ENCODE data around the gene TTC23L. TPM values are rescaled to one million over a fixed set of nuclear protein-coding genes. Genes with fewer than 3 reads are reported as not detected.

The TTC23L gene
- total and polyA plus RNA-seq, 2 experiments from 2014 or later = 2.2 to 2.3 TPM

DNA sequence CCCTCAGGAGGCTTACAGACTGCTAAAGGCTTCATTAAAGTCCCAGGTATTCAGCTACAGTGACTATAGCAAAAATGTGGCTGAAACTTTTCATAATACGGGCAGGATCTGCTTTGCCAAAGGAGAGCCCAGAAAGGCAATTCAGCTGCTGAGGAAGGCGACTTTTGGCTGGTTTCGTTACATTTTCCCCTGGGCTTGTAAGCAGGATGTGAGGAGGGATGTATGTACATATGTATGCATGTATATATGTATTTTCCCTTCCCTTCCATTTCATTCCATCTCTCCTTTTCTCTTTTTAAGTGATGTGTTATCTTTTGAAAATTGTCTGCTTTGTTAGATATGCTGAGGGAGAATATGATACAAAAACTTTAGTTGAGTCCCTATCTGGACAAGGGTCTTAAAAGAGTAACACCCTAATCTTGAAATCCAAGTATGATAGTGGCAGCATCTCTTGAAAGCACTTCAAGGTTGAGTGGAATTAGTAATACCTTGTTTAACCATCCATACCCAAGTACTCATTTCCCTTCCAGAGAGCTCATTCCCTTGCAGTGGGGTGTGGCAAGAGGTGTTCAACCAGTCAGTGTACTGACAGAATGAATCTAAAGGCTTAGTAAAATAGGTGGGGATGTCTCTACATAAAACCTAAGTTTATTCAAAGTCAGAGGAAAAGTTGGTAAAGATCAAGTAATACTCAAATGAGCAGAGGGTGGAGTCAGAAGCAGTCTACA, 47.6 kb downstream of the TTC23L start (continued):
- no peak for TF ChIP-seq EZH2phosphoT487 (IDR thresholded peaks at IDR 0.05; ENCODE audit: unreplicated experiment)

DNA sequence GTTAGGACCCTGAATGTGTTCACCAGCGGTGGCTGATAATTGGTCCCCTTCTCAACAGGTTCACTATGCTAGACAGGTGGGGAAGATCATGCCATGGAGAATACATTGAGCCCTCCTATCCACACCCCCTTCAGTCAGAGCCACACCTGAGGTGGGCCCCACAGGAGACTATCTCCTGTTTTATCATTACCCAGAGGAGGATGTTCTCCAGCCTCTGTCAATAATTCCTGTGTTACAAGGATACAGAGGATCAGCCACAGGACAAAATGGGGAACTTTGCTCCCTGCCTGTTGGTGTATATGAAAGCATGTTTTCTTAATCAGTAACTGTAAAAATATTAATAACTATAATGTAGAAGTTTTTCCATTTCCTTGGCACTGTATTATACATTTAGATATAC, 50.4 kb downstream of the TTC23L start:
- H3K36me3 Mint-ChIP-seq (ENCODE audit: low read depth) = no peaks in the 10 kb centered on the region
- TF ChIP-seq JUNB (IDR thresholded peaks at IDR 0.05; ENCODE audit: unreplicated experiment) (no peak), EZH2 (IDR thresholded peaks at IDR 0.05; ENCODE audit: low read depth, unreplicated experiment) (no peak), EZH2phosphoT487 (IDR thresholded peaks at IDR 0.05; ENCODE audit: unreplicated experiment) (no peak), NANOG (IDR thresholded peaks at IDR 0.05; ENCODE audit: borderline replicate concordance) (no peak), ZNF114 (CRISPR knock-in tag; IDR thresholded peaks at IDR 0.05) (no peak), CREB1 (CRISPR knock-in tag; IDR thresholded peaks at IDR 0.05; ENCODE audit: low read depth) (no peak), STAT1 (IDR thresholded peaks at IDR 0.05; ENCODE audit: unreplicated experiment) (no peak), POLR2AphosphoS5 (IDR thresholded peaks at IDR 0.05; ENCODE audit: low read depth) (no peak), ZNF331 (CRISPR knock-in tag; IDR thresholded peaks at IDR 0.05; ENCODE audit: low read depth) (no peak)
- TF ChIP-seq, protein P1, sequence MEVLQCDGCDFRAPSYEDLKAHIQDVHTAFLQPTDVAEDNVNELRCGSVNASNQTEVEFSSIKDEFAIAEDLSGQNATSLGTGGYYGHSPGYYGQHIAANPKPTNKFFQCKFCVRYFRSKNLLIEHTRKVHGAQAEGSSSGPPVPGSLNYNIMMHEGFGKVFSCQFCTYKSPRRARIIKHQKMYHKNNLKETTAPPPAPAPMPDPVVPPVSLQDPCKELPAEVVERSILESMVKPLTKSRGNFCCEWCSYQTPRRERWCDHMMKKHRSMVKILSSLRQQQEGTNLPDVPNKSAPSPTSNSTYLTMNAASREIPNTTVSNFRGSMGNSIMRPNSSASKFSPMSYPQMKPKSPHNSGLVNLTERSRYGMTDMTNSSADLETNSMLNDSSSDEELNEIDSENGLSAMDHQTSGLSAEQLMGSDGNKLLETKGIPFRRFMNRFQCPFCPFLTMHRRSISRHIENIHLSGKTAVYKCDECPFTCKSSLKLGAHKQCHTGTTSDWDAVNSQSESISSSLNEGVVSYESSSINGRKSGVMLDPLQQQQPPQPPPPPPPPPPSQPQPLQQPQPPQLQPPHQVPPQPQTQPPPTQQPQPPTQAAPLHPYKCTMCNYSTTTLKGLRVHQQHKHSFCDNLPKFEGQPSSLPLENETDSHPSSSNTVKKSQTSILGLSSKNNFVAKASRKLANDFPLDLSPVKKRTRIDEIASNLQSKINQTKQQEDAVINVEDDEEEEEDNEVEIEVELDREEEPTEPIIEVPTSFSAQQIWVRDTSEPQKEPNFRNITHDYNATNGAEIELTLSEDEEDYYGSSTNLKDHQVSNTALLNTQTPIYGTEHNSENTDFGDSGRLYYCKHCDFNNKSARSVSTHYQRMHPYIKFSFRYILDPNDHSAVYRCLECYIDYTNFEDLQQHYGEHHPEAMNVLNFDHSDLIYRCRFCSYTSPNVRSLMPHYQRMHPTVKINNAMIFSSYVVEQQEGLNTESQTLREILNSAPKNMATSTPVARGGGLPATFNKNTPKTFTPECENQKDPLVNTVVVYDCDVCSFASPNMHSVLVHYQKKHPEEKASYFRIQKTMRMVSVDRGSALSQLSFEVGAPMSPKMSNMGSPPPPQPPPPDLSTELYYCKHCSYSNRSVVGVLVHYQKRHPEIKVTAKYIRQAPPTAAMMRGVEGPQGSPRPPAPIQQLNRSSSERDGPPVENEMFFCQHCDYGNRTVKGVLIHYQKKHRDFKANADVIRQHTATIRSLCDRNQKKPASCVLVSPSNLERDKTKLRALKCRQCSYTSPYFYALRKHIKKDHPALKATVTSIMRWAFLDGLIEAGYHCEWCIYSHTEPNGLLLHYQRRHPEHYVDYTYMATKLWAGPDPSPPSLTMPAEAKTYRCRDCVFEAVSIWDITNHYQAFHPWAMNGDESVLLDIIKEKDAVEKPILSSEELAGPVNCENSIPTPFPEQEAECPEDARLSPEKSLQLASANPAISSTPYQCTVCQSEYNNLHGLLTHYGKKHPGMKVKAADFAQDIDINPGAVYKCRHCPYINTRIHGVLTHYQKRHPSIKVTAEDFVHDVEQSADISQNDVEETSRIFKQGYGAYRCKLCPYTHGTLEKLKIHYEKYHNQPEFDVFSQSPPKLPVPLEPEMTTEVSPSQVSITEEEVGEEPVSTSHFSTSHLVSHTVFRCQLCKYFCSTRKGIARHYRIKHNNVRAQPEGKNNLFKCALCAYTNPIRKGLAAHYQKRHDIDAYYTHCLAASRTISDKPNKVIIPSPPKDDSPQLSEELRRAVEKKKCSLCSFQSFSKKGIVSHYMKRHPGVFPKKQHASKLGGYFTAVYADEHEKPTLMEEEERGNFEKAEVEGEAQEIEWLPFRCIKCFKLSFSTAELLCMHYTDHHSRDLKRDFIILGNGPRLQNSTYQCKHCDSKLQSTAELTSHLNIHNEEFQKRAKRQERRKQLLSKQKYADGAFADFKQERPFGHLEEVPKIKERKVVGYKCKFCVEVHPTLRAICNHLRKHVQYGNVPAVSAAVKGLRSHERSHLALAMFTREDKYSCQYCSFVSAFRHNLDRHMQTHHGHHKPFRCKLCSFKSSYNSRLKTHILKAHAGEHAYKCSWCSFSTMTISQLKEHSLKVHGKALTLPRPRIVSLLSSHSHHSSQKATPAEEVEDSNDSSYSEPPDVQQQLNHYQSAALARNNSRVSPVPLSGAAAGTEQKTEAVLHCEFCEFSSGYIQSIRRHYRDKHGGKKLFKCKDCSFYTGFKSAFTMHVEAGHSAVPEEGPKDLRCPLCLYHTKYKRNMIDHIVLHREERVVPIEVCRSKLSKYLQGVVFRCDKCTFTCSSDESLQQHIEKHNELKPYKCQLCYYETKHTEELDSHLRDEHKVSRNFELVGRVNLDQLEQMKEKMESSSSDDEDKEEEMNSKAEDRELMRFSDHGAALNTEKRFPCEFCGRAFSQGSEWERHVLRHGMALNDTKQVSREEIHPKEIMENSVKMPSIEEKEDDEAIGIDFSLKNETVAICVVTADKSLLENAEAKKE (CRISPR knock-in tag; IDR thresholded peaks at IDR 0.05) = no peak
- TF ChIP-seq, protein P2, sequence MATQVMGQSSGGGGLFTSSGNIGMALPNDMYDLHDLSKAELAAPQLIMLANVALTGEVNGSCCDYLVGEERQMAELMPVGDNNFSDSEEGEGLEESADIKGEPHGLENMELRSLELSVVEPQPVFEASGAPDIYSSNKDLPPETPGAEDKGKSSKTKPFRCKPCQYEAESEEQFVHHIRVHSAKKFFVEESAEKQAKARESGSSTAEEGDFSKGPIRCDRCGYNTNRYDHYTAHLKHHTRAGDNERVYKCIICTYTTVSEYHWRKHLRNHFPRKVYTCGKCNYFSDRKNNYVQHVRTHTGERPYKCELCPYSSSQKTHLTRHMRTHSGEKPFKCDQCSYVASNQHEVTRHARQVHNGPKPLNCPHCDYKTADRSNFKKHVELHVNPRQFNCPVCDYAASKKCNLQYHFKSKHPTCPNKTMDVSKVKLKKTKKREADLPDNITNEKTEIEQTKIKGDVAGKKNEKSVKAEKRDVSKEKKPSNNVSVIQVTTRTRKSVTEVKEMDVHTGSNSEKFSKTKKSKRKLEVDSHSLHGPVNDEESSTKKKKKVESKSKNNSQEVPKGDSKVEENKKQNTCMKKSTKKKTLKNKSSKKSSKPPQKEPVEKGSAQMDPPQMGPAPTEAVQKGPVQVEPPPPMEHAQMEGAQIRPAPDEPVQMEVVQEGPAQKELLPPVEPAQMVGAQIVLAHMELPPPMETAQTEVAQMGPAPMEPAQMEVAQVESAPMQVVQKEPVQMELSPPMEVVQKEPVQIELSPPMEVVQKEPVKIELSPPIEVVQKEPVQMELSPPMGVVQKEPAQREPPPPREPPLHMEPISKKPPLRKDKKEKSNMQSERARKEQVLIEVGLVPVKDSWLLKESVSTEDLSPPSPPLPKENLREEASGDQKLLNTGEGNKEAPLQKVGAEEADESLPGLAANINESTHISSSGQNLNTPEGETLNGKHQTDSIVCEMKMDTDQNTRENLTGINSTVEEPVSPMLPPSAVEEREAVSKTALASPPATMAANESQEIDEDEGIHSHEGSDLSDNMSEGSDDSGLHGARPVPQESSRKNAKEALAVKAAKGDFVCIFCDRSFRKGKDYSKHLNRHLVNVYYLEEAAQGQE (IDR thresholded peaks at IDR 0.05; ENCODE audit: unreplicated experiment) = no peak
- TF ChIP-seq, protein P3, sequence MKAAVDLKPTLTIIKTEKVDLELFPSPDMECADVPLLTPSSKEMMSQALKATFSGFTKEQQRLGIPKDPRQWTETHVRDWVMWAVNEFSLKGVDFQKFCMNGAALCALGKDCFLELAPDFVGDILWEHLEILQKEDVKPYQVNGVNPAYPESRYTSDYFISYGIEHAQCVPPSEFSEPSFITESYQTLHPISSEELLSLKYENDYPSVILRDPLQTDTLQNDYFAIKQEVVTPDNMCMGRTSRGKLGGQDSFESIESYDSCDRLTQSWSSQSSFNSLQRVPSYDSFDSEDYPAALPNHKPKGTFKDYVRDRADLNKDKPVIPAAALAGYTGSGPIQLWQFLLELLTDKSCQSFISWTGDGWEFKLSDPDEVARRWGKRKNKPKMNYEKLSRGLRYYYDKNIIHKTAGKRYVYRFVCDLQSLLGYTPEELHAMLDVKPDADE (IDR thresholded peaks at IDR 0.05) = no peak
- TF ChIP-seq, protein P4, sequence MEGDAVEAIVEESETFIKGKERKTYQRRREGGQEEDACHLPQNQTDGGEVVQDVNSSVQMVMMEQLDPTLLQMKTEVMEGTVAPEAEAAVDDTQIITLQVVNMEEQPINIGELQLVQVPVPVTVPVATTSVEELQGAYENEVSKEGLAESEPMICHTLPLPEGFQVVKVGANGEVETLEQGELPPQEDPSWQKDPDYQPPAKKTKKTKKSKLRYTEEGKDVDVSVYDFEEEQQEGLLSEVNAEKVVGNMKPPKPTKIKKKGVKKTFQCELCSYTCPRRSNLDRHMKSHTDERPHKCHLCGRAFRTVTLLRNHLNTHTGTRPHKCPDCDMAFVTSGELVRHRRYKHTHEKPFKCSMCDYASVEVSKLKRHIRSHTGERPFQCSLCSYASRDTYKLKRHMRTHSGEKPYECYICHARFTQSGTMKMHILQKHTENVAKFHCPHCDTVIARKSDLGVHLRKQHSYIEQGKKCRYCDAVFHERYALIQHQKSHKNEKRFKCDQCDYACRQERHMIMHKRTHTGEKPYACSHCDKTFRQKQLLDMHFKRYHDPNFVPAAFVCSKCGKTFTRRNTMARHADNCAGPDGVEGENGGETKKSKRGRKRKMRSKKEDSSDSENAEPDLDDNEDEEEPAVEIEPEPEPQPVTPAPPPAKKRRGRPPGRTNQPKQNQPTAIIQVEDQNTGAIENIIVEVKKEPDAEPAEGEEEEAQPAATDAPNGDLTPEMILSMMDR (conservative IDR thresholded peaks at IDR 0.05; ENCODE audit: low read depth in 2 of 2) = no peak
- H2AFZ ChIP-seq = no peak overlapping the region
- H3K4me3 ChIP-seq = no peak overlapping the region
- no peak for DNase-seq (ENCODE audit: low spot score)
- H3K9me3 Mint-ChIP-seq = no peaks in the 10 kb centered on the region
- no peaks in the 10 kb centered on the region for H3K79me2 ChIP-seq (replicated peaks; ENCODE audit: insufficient read depth)
- H3K4me1 Mint-ChIP-seq = peaks cover 3% of the 10 kb centered on the region
- no peak overlapping the region for H3K27ac ChIP-seq (ENCODE audit: low read depth)
- no peak for ATAC-seq
- no peak overlapping the region for H3K27ac Mint-ChIP-seq
- no peaks in the 10 kb centered on the region for H3F3A ChIP-seq (replicated peaks; ENCODE audit: low read depth)
- 0 out of 2 replicates have a peak, but pooled peaks cover 4% of the 10 kb centered on the region for H3K4me1 ChIP-seq (ENCODE audit: insufficient read depth)
- H3K36me3 ChIP-seq (ENCODE audit: insufficient read depth) = no peaks in the 10 kb centered on the region
- no peaks in the 10 kb centered on the region for H3K9me2 ChIP-seq (ENCODE audit: insufficient read depth)
- H3K4me3 Mint-ChIP-seq = no peak overlapping the region
- no peaks in the 10 kb centered on the region for H3K27me3 ChIP-seq (ENCODE audit: insufficient read depth)
- H4K20me1 ChIP-seq (replicated peaks; ENCODE audit: insufficient read depth) = no peaks in the 10 kb centered on the region
- no peaks in the 10 kb centered on the region for H3K27me3 Mint-ChIP-seq (ENCODE audit: insufficient read depth, low read depth, poor library complexity)
- no peak overlapping the region for H3K4me2 ChIP-seq
